ENCODE results near the gene JAML. TPM values are rescaled to one million over a fixed set of nuclear protein-coding genes. Genes with fewer than 3 reads are reported as not detected.

JAML gene
- total and polyA plus RNA-seq, 9 of the 15 experiments (the other 6 are each of a cell fraction or from before 2014, with no cell fraction given), result 0.05 to 0.32 (median 0.22) TPM; not detected in 4

GRCh38 chr11:118240999-118241763 is 16.4 kb upstream of the JAML start (continued):
- TF ChIP-seq MYC (IDR thresholded peaks at IDR 0.05; ENCODE audit: low read depth, low read length) (peak; percentile 63), MYC (CRISPR knock-in tag; IDR thresholded peaks at IDR 0.05; ENCODE audit: borderline replicate concordance, low read depth) (no peak), KDM2B (CRISPR knock-in tag; IDR thresholded peaks at IDR 0.05) (no peak), ZNF780A (CRISPR knock-in tag; IDR thresholded peaks at IDR 0.05) (no peak), ZNF778 (CRISPR knock-in tag; IDR thresholded peaks at IDR 0.05) (no peak), KDM1A (IDR thresholded peaks at IDR 0.05) (peak; percentile 99), YY1 (IDR thresholded peaks at IDR 0.05; ENCODE audit: borderline replicate concordance in 1 of 3, control insufficient read depth in 1 of 3, extremely low read depth in 1 of 3, insufficient read depth in 3 of 3, insufficient read length in 1 of 3, insufficient replicate concordance in 2 of 3, low read depth in 1 of 3, low read length in 2 of 3) (no peak), IRF2 (CRISPR knock-in tag; IDR thresholded peaks at IDR 0.05) (no peak), ESRRA (IDR thresholded peaks at IDR 0.05; ENCODE audit: borderline replicate concordance, low read depth) (peak; percentile 79; the same call in 1 of the 2 replicates), TEAD2 (tag; IDR thresholded peaks at IDR 0.05) (no peak), POLR2A (conservative IDR thresholded peaks at IDR 0.05) (no peak), HMG20A (CRISPR knock-in tag; conservative IDR thresholded peaks at IDR 0.05) (0 out of 2 replicates have a peak, but pooled peaks have one; percentile 23), ZNF197 (CRISPR knock-in tag; IDR thresholded peaks at IDR 0.05; ENCODE audit: low read depth) (peak; percentile 87; the same call in 1 of the 2 replicates), CHCHD3 (CRISPR knock-in tag; IDR thresholded peaks at IDR 0.05) (no peak), YBX1 (IDR thresholded peaks at IDR 0.05) (no peak), POLR3A (IDR thresholded peaks at IDR 0.05; ENCODE audit: borderline replicate concordance, extremely low read depth, insufficient read depth, insufficient read length) (no peak), CTCF (IDR thresholded peaks at IDR 0.05 in 2 of 3, conservative IDR thresholded peaks at IDR 0.05 in 1 of 3; ENCODE audit: insufficient read depth in 2 of 3, low read depth in 1 of 3, low read length in 3 of 3) (no peak), MXD1 (CRISPR knock-in tag; IDR thresholded peaks at IDR 0.05; ENCODE audit: borderline replicate concordance, poor library complexity, severe bottlenecking) (no peak), SOX6 (IDR thresholded peaks at IDR 0.05) (peak; percentile 100), NR2F6 (CRISPR knock-in tag; IDR thresholded peaks at IDR 0.05) (no peak), MTA2 (IDR thresholded peaks at IDR 0.05; ENCODE audit: low read depth) (peak; percentile 94), FUS (optimal IDR thresholded peaks at IDR 0.05; ENCODE audit: low read depth, low read length) (no peak), ZBTB33 (CRISPR knock-in tag; IDR thresholded peaks at IDR 0.05) (no peak), ID3 (CRISPR knock-in tag; IDR thresholded peaks at IDR 0.05) (no peak), ID3 (tag; IDR thresholded peaks at IDR 0.05) (peak; percentile 64; the same call in 1 of the 2 replicates)
